HG02981 (cell line): Measurements from ENCODE around the gene RHOB.

ENCODE experiments used
- ATAC-seq: cut with Tn5 transposase; IDR thresholded peaks from one replicate; pipeline ENCODE4 v1.9.1; 2021; ENCODE audit warnings: mild to moderate bottlenecking, moderate library complexity; ENCODE audit not compliant: unreplicated experiment

The RHOB gene

GRCh38 chr2:20436716-20437470, 10.0 kb upstream of the RHOB start:
- ATAC-seq: no peak

DNA sequence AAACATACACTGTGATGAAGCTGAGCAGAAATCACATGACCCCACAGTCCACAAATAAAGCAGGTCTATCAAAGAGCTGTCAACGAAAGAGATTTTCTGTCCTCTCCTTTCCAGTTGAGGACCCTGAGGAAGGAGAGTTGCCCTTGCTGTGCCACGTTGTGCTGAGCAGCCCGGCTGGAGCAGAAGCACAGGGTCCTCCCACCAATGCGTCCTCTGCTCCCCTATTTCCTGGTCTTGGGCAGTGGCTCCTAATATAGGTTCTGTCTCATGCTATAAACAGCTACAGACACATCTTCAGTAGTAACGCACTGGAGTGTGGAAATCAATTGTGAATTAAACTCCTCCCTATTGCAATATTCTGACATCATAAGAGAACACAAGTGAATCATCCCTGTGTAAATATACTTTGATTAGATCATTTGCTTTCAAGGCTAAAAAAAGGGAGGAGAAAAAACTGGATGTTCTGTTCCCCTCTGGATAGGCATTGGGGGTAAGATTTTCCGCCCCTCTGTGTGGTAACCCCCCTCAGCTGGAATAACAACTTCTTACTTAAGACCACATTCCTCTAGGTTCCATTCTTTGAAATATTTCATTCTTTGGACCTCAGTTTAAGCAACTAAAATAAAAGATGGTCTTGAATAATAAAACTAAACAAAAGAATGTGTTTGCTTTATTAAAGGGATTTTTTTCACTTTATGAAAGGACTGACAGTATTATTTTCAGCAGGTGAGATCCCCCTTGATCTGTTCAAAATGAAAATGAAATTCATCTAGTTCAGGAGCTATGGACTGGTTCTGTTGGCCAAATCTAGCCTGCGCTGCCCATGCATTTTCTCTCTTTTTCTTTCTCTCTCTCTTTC, 8.3 kb upstream of the RHOB start:
- ATAC-seq: no peak

GRCh38 chr2:20439193-20439475, 7.7 kb upstream of the RHOB start:
- ATAC-seq: no peak

- ATAC-seq: no peak
These were observed 7.4 kb upstream of the RHOB start for GRCh38 chr2:20439503-20439902.

- no peak for ATAC-seq
These were observed 6.8 kb upstream of the RHOB start for GRCh38 chr2:20440001-20440560.

GRCh38 chr2:20443276-20443920, 3.5 kb upstream of the RHOB start:
- ATAC-seq: no peak

GRCh38 chr2:20444101-20444992, 2.5 kb upstream of the RHOB start:
- ATAC-seq: no peak

GRCh38 chr2:20444993-20445910, 1.6 kb upstream of the RHOB start:
- no peak for ATAC-seq

GRCh38 chr2:20446255-20446916, 488 bp upstream of the RHOB start:
- ATAC-seq: no peak

DNA sequence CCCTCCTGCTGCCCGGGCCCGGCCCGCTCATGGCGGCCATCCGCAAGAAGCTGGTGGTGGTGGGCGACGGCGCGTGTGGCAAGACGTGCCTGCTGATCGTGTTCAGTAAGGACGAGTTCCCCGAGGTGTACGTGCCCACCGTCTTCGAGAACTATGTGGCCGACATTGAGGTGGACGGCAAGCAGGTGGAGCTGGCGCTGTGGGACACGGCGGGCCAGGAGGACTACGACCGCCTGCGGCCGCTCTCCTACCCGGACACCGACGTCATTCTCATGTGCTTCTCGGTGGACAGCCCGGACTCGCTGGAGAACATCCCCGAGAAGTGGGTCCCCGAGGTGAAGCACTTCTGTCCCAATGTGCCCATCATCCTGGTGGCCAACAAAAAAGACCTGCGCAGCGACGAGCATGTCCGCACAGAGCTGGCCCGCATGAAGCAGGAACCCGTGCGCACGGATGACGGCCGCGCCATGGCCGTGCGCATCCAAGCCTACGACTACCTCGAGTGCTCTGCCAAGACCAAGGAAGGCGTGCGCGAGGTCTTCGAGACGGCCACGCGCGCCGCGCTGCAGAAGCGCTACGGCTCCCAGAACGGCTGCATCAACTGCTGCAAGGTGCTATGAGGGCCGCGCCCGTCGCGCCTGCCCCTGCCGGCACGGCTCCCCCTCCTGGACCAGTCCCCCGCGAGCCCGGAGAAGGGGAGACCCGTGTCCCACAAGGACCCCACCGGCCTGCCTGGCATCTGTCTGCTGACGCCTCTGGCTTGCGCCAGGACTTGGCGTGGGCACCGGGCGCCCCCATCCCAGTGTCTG, 767 bp downstream of the RHOB start:
- ATAC-seq: no peak

DNA sequence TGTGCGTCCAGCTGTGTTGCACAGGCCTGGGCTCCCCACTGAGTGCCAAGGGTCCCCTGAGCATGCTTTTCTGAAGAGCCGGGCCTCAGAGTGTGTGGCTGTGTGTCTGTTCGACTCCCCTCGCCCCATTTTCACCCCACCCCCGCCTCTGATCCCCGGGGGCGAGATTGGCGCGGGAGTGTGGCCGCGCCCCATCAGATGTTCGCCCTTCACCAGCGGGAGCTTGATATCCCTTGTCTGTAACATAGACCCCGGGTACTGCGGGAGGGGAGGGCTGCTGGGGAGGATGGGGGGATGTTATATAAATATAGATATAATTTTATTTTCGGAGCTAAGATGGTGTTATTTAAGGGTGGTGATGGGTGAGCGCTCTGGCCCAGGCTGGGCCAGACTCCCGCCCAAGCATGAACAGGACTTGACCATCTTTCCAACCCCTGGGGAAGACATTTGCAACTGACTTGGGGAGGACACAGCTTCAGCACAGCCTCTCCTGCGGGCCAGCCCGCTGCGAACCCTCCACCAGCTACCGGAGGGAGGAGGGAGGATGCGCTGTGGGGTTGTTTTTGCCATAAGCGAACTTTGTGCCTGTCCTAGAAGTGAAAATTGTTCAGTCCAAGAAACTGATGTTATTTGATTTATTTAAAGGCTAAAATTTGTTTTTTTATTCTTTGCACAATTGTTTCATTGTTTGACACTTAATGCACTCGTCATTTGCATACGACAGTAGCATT, 1.5 kb downstream of the RHOB start:
- no peak for ATAC-seq

DNA sequence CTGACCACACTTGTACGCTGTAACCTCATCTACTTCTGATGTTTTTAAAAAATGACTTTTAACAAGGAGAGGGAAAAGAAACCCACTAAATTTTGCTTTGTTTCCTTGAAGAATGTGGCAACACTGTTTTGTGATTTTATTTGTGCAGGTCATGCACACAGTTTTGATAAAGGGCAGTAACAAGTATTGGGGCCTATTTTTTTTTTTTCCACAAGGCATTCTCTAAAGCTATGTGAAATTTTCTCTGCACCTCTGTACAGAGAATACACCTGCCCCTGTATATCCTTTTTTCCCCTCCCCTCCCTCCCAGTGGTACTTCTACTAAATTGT, 2.1 kb downstream of the RHOB start:
- ATAC-seq: no peak

- ATAC-seq: no peak
These were observed 2.8 kb downstream of the RHOB start for GRCh38 chr2:20449501-20450200.

DNA sequence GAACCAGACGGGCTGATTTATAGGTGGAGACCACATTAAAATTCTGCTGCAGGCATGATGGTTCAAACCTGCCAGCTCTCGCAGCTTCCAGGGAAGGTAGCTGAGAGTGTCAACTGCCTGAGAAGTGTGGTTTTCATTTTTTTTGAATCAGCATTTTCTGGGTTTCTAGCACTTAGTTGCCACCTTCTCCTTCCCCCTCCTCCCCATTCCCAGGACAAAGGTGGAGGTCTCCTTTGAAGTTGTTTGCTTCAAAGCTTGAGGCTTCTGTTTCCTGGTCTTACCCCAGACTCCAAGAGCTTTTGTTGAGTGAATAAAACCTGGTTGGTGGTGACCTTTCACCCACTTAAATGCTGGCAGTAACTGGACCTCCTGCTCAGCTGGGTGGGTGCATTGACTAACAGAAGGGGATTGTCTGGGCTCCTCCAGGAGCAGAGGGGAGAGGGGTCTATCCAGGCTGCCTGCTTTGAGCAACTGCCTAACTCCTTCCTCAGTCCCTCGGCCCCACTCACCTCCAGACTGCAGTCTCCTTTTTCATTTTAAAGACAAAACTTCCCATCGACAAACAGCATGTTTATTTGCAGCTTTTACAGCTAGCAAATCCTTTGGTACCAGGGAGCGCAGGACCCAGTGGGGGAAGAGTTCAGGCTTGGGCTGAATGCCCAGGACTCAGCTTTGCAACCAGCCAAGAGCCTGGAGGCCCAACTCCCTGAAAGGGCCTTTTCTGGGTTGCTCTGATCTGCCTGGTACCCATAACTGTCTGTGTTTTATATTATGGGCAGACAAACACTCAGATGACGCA, 3.5 kb downstream of the RHOB start:
- ATAC-seq: no peak

DNA sequence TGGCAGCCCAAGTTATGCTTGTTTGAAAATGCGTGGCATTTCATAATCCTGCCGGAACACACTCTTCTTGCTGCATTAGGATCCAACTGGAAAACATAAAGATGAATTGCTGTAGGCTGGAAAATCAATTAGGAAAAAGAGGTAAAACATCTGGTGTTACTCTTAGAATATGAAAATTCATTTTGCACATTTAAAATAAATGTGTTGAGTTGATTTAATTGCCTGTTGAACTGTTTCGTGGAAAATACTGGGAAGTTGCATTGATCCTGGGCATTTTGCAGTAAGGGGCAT, 4.1 kb downstream of the RHOB start:
- no peak for ATAC-seq

DNA sequence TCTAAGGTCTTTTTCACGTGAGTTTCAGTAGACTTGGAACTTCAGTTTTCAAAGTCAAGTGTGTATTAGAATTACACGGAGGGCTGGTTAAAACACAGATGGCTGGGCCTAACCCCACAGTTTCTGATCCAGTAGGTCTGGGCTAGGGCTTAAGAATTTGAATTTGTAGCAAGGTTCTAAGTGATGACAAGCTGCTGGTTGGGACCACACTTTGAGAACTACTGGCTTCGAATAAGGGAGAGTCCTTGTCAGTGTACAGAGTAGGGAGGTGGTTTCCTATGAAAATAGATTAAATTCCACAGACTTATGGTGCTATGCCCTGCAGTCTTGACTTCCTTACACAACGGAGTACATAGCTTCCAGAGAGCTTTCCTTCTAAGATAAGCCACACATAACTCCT, 4.5 kb downstream of the RHOB start:
- no peak for ATAC-seq
